ENCODE data around the gene FNDC3B. TPM values are rescaled to one million over a fixed set of nuclear protein-coding genes. Genes with fewer than 3 reads are reported as not detected.

FNDC3B gene
- total and polyA plus RNA-seq, 9 of the 15 experiments (the other 6 are each of a cell fraction or from before 2014, with no cell fraction given), result 7.0 to 35.8 (median 16.2) TPM

- TF ChIP-seq ZNF41 (CRISPR knock-in tag; conservative IDR thresholded peaks at IDR 0.05) (no peak), CC2D1A (IDR thresholded peaks at IDR 0.05) (0 out of 2 replicates have a peak, but pooled peaks have one; percentile 19), POLR2A (conservative IDR thresholded peaks at IDR 0.05) (no peak)
- no peak for DNase-seq (ENCODE audit: extremely low read depth in 1 of 4, low spot score in 3 of 4)
- Histone ChIP-seq H4K20me1 (replicated peaks; ENCODE audit: control insufficient read depth, insufficient read depth, low read length) (no peaks in the 10 kb centered on the region), H3K27me3 (ENCODE audit: control insufficient read depth in 2 of 2, insufficient read depth in 2 of 2, low read length in 2 of 2) (no peaks in the 10 kb centered on the region), H2AFZ (ENCODE audit: low read depth, low read length) (no peak overlapping the region), H3K4me2 (ENCODE audit: insufficient read depth, low read length) (no peak overlapping the region), H3K9ac (ENCODE audit: insufficient read depth in 1 of 2, low read depth in 2 of 2, low read length in 2 of 2) (no peak overlapping the region), H3K9me1 (ENCODE audit: control insufficient read depth, insufficient read depth, low read length) (no peaks in the 10 kb centered on the region), H3K27ac (ENCODE audit: extremely low read depth, low read depth, low read length) (no peak overlapping the region), H3K36me3 (ENCODE audit: control insufficient read depth, insufficient read depth, low read length) (peaks cover 27% of the 10 kb centered on the region), H3K9me3 (replicated peaks; ENCODE audit: control insufficient read depth, insufficient read depth, low read depth, low read length) (no peaks in the 10 kb centered on the region), H3K4me1 (replicated peaks in 1 of 2; ENCODE audit: control insufficient read depth in 2 of 2, insufficient read depth in 2 of 2, low read length in 2 of 2) (peaks cover 4 to 41% of the 10 kb centered on the region in 2 experiments; a peak in 3 of 5 replicates), H3K79me2 (ENCODE audit: control insufficient read depth, insufficient read depth, low read length) (peaks cover 99% of the 10 kb centered on the region), H3K4me3 (no peak overlapping the region)
- no TSS peak for BruUV-seq (replicated peaks)
- FAIRE-seq, result no peak
- ChIA-PET POLR2A (interaction anchor here (0.8 kb wide), 1 partner anchor 12 kb away, joined by 3 read pairs; no protein-coding TSS in a partner anchor), CTCF (ENCODE audit: low intra/inter-chr PET ratio) (no interaction called here)
- ATAC-seq, result no peak
- in situ Hi-C loops (cut with MboI) (no loop called here), intact Hi-C loops (cut with micrococcal nuclease) (no loop called here)
- WGBS (ENCODE audit: insufficient coverage, low coverage, missing lambda C conversion rate), result 91% methylated on average over 8 of the region's 8 CpGs
Observed at GRCh38 chr3:172083995-172084409, 44.6 kb downstream of the FNDC3B start.

GRCh38 chr3:172084871-172085556 is 45.6 kb downstream of the FNDC3B start:
- Histone ChIP-seq H3K9me3 (replicated peaks; ENCODE audit: control insufficient read depth, insufficient read depth, low read depth, low read length) (no peaks in the 10 kb centered on the region), H3K79me2 (ENCODE audit: control insufficient read depth, insufficient read depth, low read length) (peaks cover 99% of the 10 kb centered on the region), H3K4me1 (replicated peaks in 1 of 2; ENCODE audit: control insufficient read depth in 2 of 2, insufficient read depth in 2 of 2, low read length in 2 of 2) (peaks cover 4 to 36% of the 10 kb centered on the region in 2 experiments; a peak in 3 of 5 replicates), H3K9me1 (ENCODE audit: control insufficient read depth, insufficient read depth, low read length) (no peaks in the 10 kb centered on the region), H3K9ac (ENCODE audit: insufficient read depth in 1 of 2, low read depth in 2 of 2, low read length in 2 of 2) (no peak overlapping the region), H3K27me3 (ENCODE audit: control insufficient read depth in 2 of 2, insufficient read depth in 2 of 2, low read length in 2 of 2) (no peaks in the 10 kb centered on the region), H3K36me3 (ENCODE audit: control insufficient read depth, insufficient read depth, low read length) (peaks cover 32% of the 10 kb centered on the region), H2AFZ (ENCODE audit: low read depth, low read length) (no peak overlapping the region), H4K20me1 (replicated peaks; ENCODE audit: control insufficient read depth, insufficient read depth, low read length) (no peaks in the 10 kb centered on the region), H3K4me2 (ENCODE audit: insufficient read depth, low read length) (no peak overlapping the region), H3K27ac (ENCODE audit: extremely low read depth, low read depth, low read length) (peak overlapping the region; percentile 14; the same call in 1 of the 3 replicates), H3K4me3 (no peak overlapping the region)
- in situ Hi-C loops (cut with MboI) (no loop called here), intact Hi-C loops (cut with micrococcal nuclease) (no loop called here)
- no TSS peak for BruUV-seq (replicated peaks)
- ChIA-PET CTCF (ENCODE audit: low intra/inter-chr PET ratio) (no interaction called here), POLR2A (interaction anchor here (0.6 to 1.6 kb wide), 8 partner anchors 10 to 574 kb away, joined by 3 to 5 read pairs (median 4); no protein-coding TSS in a partner anchor)
- ATAC-seq (no peak), FAIRE-seq (peak; percentile 26), DNase-seq (ENCODE audit: extremely low read depth in 1 of 4, low spot score in 3 of 4) (no peak)
- 64% methylated on average over 5 of the region's 5 CpGs for WGBS (ENCODE audit: insufficient coverage, low coverage, missing lambda C conversion rate)
- TF ChIP-seq JUN (IDR thresholded peaks at IDR 0.05; ENCODE audit: borderline replicate concordance, low read depth, low read length) (0 out of 2 replicates have a peak, but pooled peaks have one; percentile 24), JUN (CRISPR knock-in tag; IDR thresholded peaks at IDR 0.05; ENCODE audit: borderline replicate concordance) (no peak), JUND (IDR thresholded peaks at IDR 0.05; ENCODE audit: borderline replicate concordance, low read depth, low read length) (peak; percentile 54; the same call in 1 of the 2 replicates), JUND (tag; IDR thresholded peaks at IDR 0.05; ENCODE audit: borderline replicate concordance, low read depth, low read length) (peak; percentile 48; the same call in 1 of the 3 replicates), ATF3 (IDR thresholded peaks at IDR 0.05) (peak; percentile 80), ATF3 (CRISPR knock-in tag; conservative IDR thresholded peaks at IDR 0.05) (no peak), ZBTB11 (CRISPR knock-in tag; IDR thresholded peaks at IDR 0.05) (no peak), ARHGAP35 (IDR thresholded peaks at IDR 0.05; ENCODE audit: partially characterized antibody) (no peak)
